HEK293 (cell line): ENCODE measurements around the gene TET2.

ENCODE experiments used
- CTCF ChIA-PET: fragments of 350-600 bp; formaldehyde crosslinking; extraction: SDS; loops from one replicate; lab custom pipeline; 2021; ENCODE audit warnings: antibody characterized with exemption; lab: Yijun Ruan, JAX
- POLR2A ChIA-PET: fragments of 300-600 bp; formaldehyde crosslinking; extraction: SDS; loops from one replicate; lab custom pipeline; 2020; ENCODE audit warnings: antibody characterized with exemption, inconsistent platforms; lab: Yijun Ruan, JAX
- H3K27ac ChIP-seq: fragments of 200-500 bp; sonication (Bioruptor generic); 2 replicates; pipeline ENCODE4 v1.5.1; 2014; ENCODE audit warnings: low read depth, low read length, control low read depth, inconsistent platforms; ENCODE audit errors: extremely low read depth
- H3K36me3 ChIP-seq, 2 experiments: fragments of 200-500 bp in 1 of 2; sonication (Bioruptor generic) in 1 of 2; 1 replicate in 1 of 2; 2 replicates in 1 of 2; pipeline ENCODE4 v1.5.1; 2014 to 2017; ENCODE audit warnings: inconsistent platforms in 2 of 2, low read length in 2 of 2; ENCODE audit not compliant: control insufficient read depth in 2 of 2, insufficient read depth in 1 of 2
- H3K4me1 ChIP-seq: fragments of 200-500 bp; sonication (Bioruptor generic); 2 replicates; pipeline ENCODE4 v1.5.1; 2014; ENCODE audit warnings: mild to moderate bottlenecking, low read length, inconsistent platforms; ENCODE audit not compliant: control insufficient read depth, insufficient read depth
- H3K4me3 ChIP-seq: 2 replicates; pipeline ENCODE4 v1.5.1; 2011; ENCODE audit warnings: low read depth, mild to moderate bottlenecking, control low read depth, low read length, moderate library complexity
- H3K9me3 ChIP-seq: fragments of 200-500 bp; sonication (Bioruptor generic); 2 replicates; pipeline ENCODE4 v1.5.1; 2014; ENCODE audit warnings: low read depth, low read length, inconsistent platforms; ENCODE audit not compliant: control insufficient read depth, insufficient read depth
- EGR2 ChIP-seq: fragments of 450-650 bp; formaldehyde crosslinking; IDR thresholded peaks from 2 replicates; pipeline ENCODE4 v1.5.1; 2016; ENCODE audit warnings: low read depth, missing biosample characterization, missing genetic modification characterization
- FEZF1 ChIP-seq: fragments of 450-650 bp; formaldehyde crosslinking; IDR thresholded peaks from 2 replicates; pipeline ENCODE4 v1.5.1; 2016; ENCODE audit warnings: missing biosample characterization, missing genetic modification characterization
- OSR2 ChIP-seq: fragments of 450-650 bp; formaldehyde crosslinking; IDR thresholded peaks from 2 replicates; pipeline ENCODE4 v1.5.1; 2016; ENCODE audit warnings: missing biosample characterization, missing genetic modification characterization
- SETDB1 ChIP-seq: IDR thresholded peaks from one replicate; pipeline ENCODE4 v1.6.1; 2017; ENCODE audit warnings: mild to moderate bottlenecking, low read length, moderate library complexity, mixed read lengths; ENCODE audit not compliant: insufficient read length
- TRIM28 ChIP-seq: IDR thresholded peaks from 2 replicates; pipeline ENCODE4 v1.6.1; 2011; ENCODE audit warnings: low read length, control low read depth, borderline replicate concordance
- ZBTB17 ChIP-seq: fragments of 450-650 bp; formaldehyde crosslinking; IDR thresholded peaks from 2 replicates; pipeline ENCODE4 v1.5.1; 2016; ENCODE audit warnings: missing biosample characterization, missing genetic modification characterization
- ZNF174 ChIP-seq: fragments of 450-650 bp; formaldehyde crosslinking; IDR thresholded peaks from 2 replicates; pipeline ENCODE4 v1.5.0; 2017; ENCODE audit warnings: missing biosample characterization, mild to moderate bottlenecking, missing genetic modification characterization
- ZNF221 ChIP-seq: fragments of 450-650 bp; formaldehyde crosslinking; IDR thresholded peaks from 2 replicates; pipeline ENCODE4 v1.5.1; 2017; ENCODE audit warnings: missing biosample characterization, missing genetic modification characterization, borderline replicate concordance
- ZNF239 ChIP-seq: fragments of 450-650 bp; formaldehyde crosslinking; IDR thresholded peaks from 2 replicates; pipeline ENCODE4 v1.5.1; 2016; ENCODE audit warnings: missing biosample characterization, missing genetic modification characterization
- ZNF248 ChIP-seq: fragments of 450-650 bp; formaldehyde crosslinking; IDR thresholded peaks from 2 replicates; pipeline ENCODE4 v1.5.1; 2017; ENCODE audit warnings: missing biosample characterization, missing genetic modification characterization
- ZNF292 ChIP-seq: fragments of 450-650 bp; formaldehyde crosslinking; IDR thresholded peaks from 2 replicates; pipeline ENCODE4 v1.5.1; 2016; ENCODE audit warnings: low read depth, missing biosample characterization, missing genetic modification characterization, borderline replicate concordance
- ZNF341 ChIP-seq: fragments of 450-650 bp; formaldehyde crosslinking; IDR thresholded peaks from 2 replicates; pipeline ENCODE4; 2016; ENCODE audit warnings: low read depth, missing biosample characterization, missing genetic modification characterization
- ZNF473 ChIP-seq: fragments of 450-650 bp; formaldehyde crosslinking; IDR thresholded peaks from 2 replicates; pipeline ENCODE4 v1.5.1; 2017; ENCODE audit warnings: missing biosample characterization, missing genetic modification characterization
- ZNF544 ChIP-seq: fragments of 450-650 bp; formaldehyde crosslinking; IDR thresholded peaks from 2 replicates; pipeline ENCODE4 v1.5.0; 2017; ENCODE audit warnings: missing biosample characterization, missing genetic modification characterization
- ZNF596 ChIP-seq: fragments of 450-650 bp; IDR thresholded peaks from 2 replicates; pipeline ENCODE4 v1.5.0; 2018; ENCODE audit warnings: missing biosample characterization, mild to moderate bottlenecking, missing genetic modification characterization, moderate library complexity
- ZNF610 ChIP-seq: fragments of 450-650 bp; formaldehyde crosslinking; IDR thresholded peaks from 2 replicates; pipeline ENCODE4 v1.5.1; 2016; ENCODE audit warnings: missing biosample characterization, missing genetic modification characterization, borderline replicate concordance
- ZNF792 ChIP-seq: fragments of 450-650 bp; formaldehyde crosslinking; IDR thresholded peaks from 2 replicates; pipeline ENCODE4 v1.5.1; 2016; ENCODE audit warnings: missing biosample characterization, missing genetic modification characterization
- ZSCAN16 ChIP-seq: fragments of 450-650 bp; formaldehyde crosslinking; IDR thresholded peaks from 2 replicates; pipeline ENCODE4 v1.5.1; 2016; ENCODE audit warnings: missing biosample characterization, missing genetic modification characterization
- TF ChIP-seq, protein P1 (sequence below): fragments of 450-650 bp; formaldehyde crosslinking; IDR thresholded peaks from 2 replicates; pipeline ENCODE4 v1.5.1; 2016; ENCODE audit warnings: missing biosample characterization, missing genetic modification characterization
- TF ChIP-seq, protein P2 (sequence below): IDR thresholded peaks from 2 replicates; pipeline ENCODE4 v1.6.1; 2011; ENCODE audit warnings: mild to moderate bottlenecking, low read depth, low read length, borderline replicate concordance
- TF ChIP-seq, protein P3 (sequence below): fragments of 450-650 bp; formaldehyde crosslinking; IDR thresholded peaks from 2 replicates; pipeline ENCODE4 v1.5.1; 2016; ENCODE audit warnings: missing biosample characterization, missing genetic modification characterization
- TF ChIP-seq, protein P4 (sequence below): fragments of 450-650 bp; formaldehyde crosslinking; IDR thresholded peaks from 2 replicates; pipeline ENCODE4 v1.5.1; 2016; ENCODE audit warnings: missing biosample characterization, missing genetic modification characterization

Gene TET2

DNA sequence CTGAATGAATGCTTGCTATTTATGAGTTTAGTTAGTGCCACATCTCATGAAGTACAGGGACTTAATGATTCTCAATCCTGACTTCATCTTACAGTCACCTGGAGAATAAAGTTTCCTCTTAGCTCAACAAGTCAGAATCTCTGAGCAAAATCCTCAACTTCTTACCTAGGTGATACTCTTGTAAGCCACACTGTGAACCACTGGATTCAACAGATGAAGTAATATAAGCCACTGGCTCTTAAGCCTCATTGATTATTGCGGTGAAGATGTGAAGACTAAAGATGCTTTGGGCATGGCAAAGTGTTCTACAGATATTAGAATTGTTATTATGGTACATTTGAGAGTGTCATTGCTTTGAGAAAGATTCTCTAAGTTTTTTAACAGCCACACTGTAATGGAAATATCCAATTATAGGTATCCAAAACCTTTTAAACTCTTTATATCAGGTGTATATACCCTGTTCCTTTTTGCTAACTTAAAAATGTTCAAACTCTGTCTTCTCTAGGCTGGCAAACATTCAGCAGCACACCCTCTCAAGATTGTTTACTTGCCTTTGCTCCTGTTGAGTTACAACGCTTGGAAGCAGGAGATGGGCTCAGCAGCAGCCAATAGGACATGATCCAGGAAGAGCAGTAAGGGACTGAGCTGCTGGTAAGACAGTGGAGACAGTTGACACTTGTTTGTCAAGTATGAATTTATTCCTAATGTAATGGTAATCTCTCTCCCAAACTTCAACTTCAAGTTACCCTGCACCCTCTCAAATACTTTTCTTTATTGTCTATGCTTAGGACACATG, 43.4 kb downstream of the TET2 start:
- ChIA-PET CTCF (no interaction called here), POLR2A (no interaction called here)
- peaks cover 5% of the 10 kb centered on the region for H3K4me1 ChIP-seq
- H3K4me3 ChIP-seq: no peak overlapping the region
- TF ChIP-seq ZNF341 (tag by site-specific recombination): no peak
- TF ChIP-seq OSR2 (tag by site-specific recombination): no peak
- no peak for TF ChIP-seq ZBTB17 (tag by site-specific recombination)
- TF ChIP-seq ZNF292 (tag by site-specific recombination): no peak
- no peak for TF ChIP-seq EGR2 (tag by site-specific recombination)
- TF ChIP-seq ZNF221 (tag by site-specific recombination): no peak
- TF ChIP-seq ZNF174 (tag by site-specific recombination): no peak
- TF ChIP-seq, protein P1, sequence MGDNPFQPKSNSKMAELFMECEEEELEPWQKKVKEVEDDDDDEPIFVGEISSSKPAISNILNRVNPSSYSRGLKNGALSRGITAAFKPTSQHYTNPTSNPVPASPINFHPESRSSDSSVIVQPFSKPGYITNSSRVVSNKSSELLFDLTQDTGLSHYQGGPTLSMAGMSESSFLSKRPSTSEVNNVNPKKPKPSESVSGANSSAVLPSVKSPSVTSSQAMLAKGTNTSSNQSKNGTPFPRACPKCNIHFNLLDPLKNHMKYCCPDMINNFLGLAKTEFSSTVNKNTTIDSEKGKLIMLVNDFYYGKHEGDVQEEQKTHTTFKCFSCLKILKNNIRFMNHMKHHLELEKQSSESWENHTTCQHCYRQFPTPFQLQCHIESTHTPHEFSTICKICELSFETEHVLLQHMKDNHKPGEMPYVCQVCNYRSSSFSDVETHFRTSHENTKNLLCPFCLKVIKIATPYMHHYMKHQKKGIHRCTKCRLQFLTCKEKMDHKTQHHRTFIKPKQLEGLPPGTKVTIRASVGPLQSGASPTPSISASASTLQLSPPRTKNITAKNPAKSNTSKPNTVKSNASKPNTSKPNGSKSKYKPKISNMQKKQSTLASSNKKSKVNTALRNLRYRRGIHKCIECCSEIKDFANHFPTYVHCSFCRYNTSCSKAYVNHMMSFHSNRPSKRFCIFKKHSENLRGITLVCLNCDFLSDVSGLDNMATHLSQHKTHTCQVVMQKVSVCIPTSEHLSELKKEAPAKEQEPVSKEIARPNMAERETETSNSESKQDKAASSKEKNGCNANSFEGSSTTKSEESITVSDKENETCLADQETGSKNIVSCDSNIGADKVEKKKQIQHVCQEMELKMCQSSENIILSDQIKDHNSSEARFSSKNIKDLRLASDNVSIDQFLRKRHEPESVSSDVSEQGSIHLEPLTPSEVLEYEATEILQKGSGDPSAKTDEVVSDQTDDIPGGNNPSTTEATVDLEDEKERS (tag by site-specific recombination): no peak
- no peak for TF ChIP-seq ZNF610 (tag by site-specific recombination)
- no peak for TF ChIP-seq ZNF473
- no peak overlapping the region for H3K27ac ChIP-seq
- no peaks in the 10 kb centered on the region for H3K36me3 ChIP-seq
- H3K9me3 ChIP-seq: no peaks in the 10 kb centered on the region

DNA sequence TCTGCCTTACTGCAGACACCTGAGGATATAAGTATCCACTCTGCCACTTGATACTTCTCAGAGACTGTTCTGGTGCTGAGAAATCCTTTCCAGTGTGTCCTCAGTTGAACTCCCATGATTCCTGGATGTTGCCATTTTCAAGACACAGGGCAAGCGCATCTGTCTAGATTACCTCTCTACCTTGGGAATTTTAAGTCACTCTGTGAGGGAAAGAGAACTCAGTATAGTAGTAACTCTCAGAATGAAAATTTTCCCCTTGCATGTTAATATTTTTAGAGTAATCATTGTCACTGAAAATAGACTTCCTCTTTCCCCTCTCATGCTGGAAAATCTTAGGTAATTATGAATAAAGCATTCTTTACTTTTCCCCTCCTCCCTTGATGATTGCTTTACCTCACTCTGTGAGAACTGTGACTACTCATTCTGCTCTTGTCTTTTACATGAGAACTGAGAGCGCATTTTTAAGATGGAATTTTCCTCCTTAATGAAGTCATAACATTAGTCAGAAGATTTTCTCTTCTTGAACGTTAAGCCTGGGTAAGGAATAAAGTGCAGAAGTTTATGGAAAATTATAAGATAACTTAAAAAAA, 45.0 kb downstream of the TET2 start:
- Histone ChIP-seq H3K36me3 (no peaks in the 10 kb centered on the region), H3K4me1 (peaks cover 5% of the 10 kb centered on the region), H3K27ac (peak overlapping the region; percentile 50), H3K9me3 (no peaks in the 10 kb centered on the region), H3K4me3 (no peak overlapping the region)
- CTCF ChIA-PET: no interaction called here
- POLR2A ChIA-PET: no interaction called here
- TF ChIP-seq ZNF544 (tag by site-specific recombination): no peak
- TF ChIP-seq, protein P2, sequence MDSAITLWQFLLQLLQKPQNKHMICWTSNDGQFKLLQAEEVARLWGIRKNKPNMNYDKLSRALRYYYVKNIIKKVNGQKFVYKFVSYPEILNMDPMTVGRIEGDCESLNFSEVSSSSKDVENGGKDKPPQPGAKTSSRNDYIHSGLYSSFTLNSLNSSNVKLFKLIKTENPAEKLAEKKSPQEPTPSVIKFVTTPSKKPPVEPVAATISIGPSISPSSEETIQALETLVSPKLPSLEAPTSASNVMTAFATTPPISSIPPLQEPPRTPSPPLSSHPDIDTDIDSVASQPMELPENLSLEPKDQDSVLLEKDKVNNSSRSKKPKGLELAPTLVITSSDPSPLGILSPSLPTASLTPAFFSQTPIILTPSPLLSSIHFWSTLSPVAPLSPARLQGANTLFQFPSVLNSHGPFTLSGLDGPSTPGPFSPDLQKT: no peak
- TF ChIP-seq, protein P3, sequence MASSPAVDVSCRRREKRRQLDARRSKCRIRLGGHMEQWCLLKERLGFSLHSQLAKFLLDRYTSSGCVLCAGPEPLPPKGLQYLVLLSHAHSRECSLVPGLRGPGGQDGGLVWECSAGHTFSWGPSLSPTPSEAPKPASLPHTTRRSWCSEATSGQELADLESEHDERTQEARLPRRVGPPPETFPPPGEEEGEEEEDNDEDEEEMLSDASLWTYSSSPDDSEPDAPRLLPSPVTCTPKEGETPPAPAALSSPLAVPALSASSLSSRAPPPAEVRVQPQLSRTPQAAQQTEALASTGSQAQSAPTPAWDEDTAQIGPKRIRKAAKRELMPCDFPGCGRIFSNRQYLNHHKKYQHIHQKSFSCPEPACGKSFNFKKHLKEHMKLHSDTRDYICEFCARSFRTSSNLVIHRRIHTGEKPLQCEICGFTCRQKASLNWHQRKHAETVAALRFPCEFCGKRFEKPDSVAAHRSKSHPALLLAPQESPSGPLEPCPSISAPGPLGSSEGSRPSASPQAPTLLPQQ (tag by site-specific recombination): no peak
- no peak for TF ChIP-seq ZSCAN16 (tag by site-specific recombination)
- TF ChIP-seq, protein P4, sequence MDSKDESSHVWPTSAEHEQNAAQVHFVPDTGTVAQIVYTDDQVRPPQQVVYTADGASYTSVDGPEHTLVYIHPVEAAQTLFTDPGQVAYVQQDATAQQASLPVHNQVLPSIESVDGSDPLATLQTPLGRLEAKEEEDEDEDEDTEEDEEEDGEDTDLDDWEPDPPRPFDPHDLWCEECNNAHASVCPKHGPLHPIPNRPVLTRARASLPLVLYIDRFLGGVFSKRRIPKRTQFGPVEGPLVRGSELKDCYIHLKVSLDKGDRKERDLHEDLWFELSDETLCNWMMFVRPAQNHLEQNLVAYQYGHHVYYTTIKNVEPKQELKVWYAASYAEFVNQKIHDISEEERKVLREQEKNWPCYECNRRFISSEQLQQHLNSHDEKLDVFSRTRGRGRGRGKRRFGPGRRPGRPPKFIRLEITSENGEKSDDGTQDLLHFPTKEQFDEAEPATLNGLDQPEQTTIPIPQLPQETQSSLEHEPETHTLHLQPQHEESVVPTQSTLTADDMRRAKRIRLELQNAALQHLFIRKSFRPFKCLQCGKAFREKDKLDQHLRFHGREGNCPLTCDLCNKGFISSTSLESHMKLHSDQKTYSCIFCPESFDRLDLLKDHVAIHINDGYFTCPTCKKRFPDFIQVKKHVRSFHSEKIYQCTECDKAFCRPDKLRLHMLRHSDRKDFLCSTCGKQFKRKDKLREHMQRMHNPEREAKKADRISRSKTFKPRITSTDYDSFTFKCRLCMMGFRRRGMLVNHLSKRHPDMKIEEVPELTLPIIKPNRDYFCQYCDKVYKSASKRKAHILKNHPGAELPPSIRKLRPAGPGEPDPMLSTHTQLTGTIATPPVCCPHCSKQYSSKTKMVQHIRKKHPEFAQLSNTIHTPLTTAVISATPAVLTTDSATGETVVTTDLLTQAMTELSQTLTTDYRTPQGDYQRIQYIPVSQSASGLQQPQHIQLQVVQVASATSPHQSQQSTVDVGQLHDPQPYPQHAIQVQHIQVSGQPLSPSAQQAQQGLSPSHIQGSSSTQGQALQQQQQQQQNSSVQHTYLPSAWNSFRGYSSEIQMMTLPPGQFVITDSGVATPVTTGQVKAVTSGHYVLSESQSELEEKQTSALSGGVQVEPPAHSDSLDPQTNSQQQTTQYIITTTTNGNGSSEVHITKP (tag by site-specific recombination): peak; percentile 83
- TF ChIP-seq ZNF596 (tag by site-specific recombination): no peak
- TF ChIP-seq FEZF1 (tag by site-specific recombination): peak; percentile 11; the same call in 1 of the 2 replicates
- peak; percentile 85 for TF ChIP-seq SETDB1
- peak; percentile 90; the same call in 1 of the 2 replicates for TF ChIP-seq TRIM28
- TF ChIP-seq ZNF792 (tag by site-specific recombination): no peak
- no peak for TF ChIP-seq ZNF239 (tag by site-specific recombination)
- TF ChIP-seq ZNF248 (tag by site-specific recombination): no peak
- peak; percentile 54 for TF ChIP-seq ZBTB17 (tag by site-specific recombination)
